Measurements from ENCODE around the gene CMSS1. TPM values are rescaled to one million over a fixed set of nuclear protein-coding genes. Genes with fewer than 3 reads are reported as not detected.

Gene CMSS1
- total RNA-seq, 4 donors from 2014 or later = 2.4 to 29.9 (median 5.2) TPM

- H3K4me3 ChIP-seq = no peak overlapping the region
- DNase-seq = no peak
- no peaks in the 10 kb centered on the region for H3K9me3 ChIP-seq
- no peaks in the 10 kb centered on the region for H3K27me3 ChIP-seq
- peaks cover 0 to 13% (median 8%) of the 10 kb centered on the region in 4 donors for H3K4me1 ChIP-seq
- in situ Hi-C loops (cut with MboI; ENCODE audit: low pct_ligation_motif_present in 1 of 4, low pct_unique_long_range_greater_than_20kb in 1 of 4, low sequenced_read_pairs in 3 of 4) = no loop called here
- H3K27ac ChIP-seq = no peak overlapping the region
- TF ChIP-seq EP300 (IDR thresholded peaks at IDR 0.05; ENCODE audit: low read depth) = no peak
- no peak for TF ChIP-seq CTCF (IDR thresholded peaks at IDR 0.05)
- no peak for TF ChIP-seq POLR2A (IDR thresholded peaks at IDR 0.05)
- TF ChIP-seq POLR2AphosphoS5 (IDR thresholded peaks at IDR 0.05) = no peak
- 71 to 74% methylated on average over 5 of the region's 5 CpGs for WGBS, 2 donors (ENCODE audit: low coverage in 1 of 2)
- intact Hi-C loops (cut with DNase I; ENCODE audit: low total_unique reads) = no loop called here
- no peaks in the 10 kb centered on the region for H3K36me3 ChIP-seq
These were observed 214.6 kb downstream of the CMSS1 start for GRCh38 chr3:100032243-100032642.

GRCh38 chr3:100033184-100033583 lies 215.5 kb downstream of the CMSS1 start:
- no peaks in the 10 kb centered on the region for H3K27me3 ChIP-seq
- intact Hi-C loops (cut with DNase I; ENCODE audit: low total_unique reads) = no loop called here
- WGBS, 2 donors (ENCODE audit: low coverage in 1 of 2) = 37% methylated on average over 1 of the region's 1 CpG; no CpG with 5 or more reads in 1 of the 2 donors
- no peak for DNase-seq
- TF ChIP-seq EP300 (IDR thresholded peaks at IDR 0.05; ENCODE audit: low read depth) (no peak), CTCF (IDR thresholded peaks at IDR 0.05) (no peak)
- no peaks in the 10 kb centered on the region for H3K9me3 ChIP-seq
- H3K4me1 ChIP-seq = peaks cover 0 to 13% (median 8%) of the 10 kb centered on the region in 4 donors
- no peak overlapping the region for H3K4me3 ChIP-seq
- H3K27ac ChIP-seq = peak overlapping the region in 1 of 4 donors; percentile 28
- in situ Hi-C loops (cut with MboI; ENCODE audit: low pct_ligation_motif_present in 1 of 4, low pct_unique_long_range_greater_than_20kb in 1 of 4, low sequenced_read_pairs in 3 of 4) = no loop called here
- no peaks in the 10 kb centered on the region for H3K36me3 ChIP-seq

- H3K4me3 ChIP-seq = no peak overlapping the region
- H3K36me3 ChIP-seq = no peaks in the 10 kb centered on the region
- TF ChIP-seq CTCF (IDR thresholded peaks at IDR 0.05) (no peak), POLR2A (IDR thresholded peaks at IDR 0.05) (no peak), POLR2AphosphoS5 (IDR thresholded peaks at IDR 0.05) (no peak)
- H3K9me3 ChIP-seq = no peaks in the 10 kb centered on the region
- DNase-seq = no peak
- H3K27ac ChIP-seq = peak overlapping the region in 1 of 4 donors; percentile 8
- WGBS, 2 donors (ENCODE audit: low coverage in 1 of 2) = 87 to 95% methylated on average over 3 of the region's 3 CpGs
- in situ Hi-C loops (cut with MboI; ENCODE audit: low pct_ligation_motif_present in 1 of 4, low pct_unique_long_range_greater_than_20kb in 1 of 4, low sequenced_read_pairs in 3 of 4) = no loop called here
- intact Hi-C loops (cut with DNase I; ENCODE audit: low total_unique reads) = no loop called here
- H3K4me1 ChIP-seq = peaks cover 0 to 13% (median 8%) of the 10 kb centered on the region in 4 donors
- no peaks in the 10 kb centered on the region for H3K27me3 ChIP-seq
These were observed 216.3 kb downstream of the CMSS1 start for GRCh38 chr3:100033903-100034471.

- H3K27me3 ChIP-seq = no peaks in the 10 kb centered on the region
- in situ Hi-C loops (cut with MboI; ENCODE audit: low pct_ligation_motif_present in 1 of 4, low pct_unique_long_range_greater_than_20kb in 1 of 4, low sequenced_read_pairs in 3 of 4) (no loop called here), intact Hi-C loops (cut with DNase I; ENCODE audit: low total_unique reads) (no loop called here)
- peak overlapping the region in 3 of 4 donors; percentile 78 to 89 (median 81) for H3K27ac ChIP-seq
- no peaks in the 10 kb centered on the region for H3K36me3 ChIP-seq
- H3K4me3 ChIP-seq = no peak overlapping the region
- TF ChIP-seq POLR2A (IDR thresholded peaks at IDR 0.05) (no peak), POLR2AphosphoS5 (IDR thresholded peaks at IDR 0.05) (no peak), CTCF (IDR thresholded peaks at IDR 0.05) (no peak), EP300 (IDR thresholded peaks at IDR 0.05; ENCODE audit: low read depth) (no peak)
- H3K4me1 ChIP-seq = peaks cover 25 to 43% (median 35%) of the 10 kb centered on the region in 4 donors
- H3K9me3 ChIP-seq = no peaks in the 10 kb centered on the region
- no peak for DNase-seq
These were observed 221.4 kb downstream of the CMSS1 start for GRCh38 chr3:100039075-100039474.
